Prostate gland (tissue), 2 donors: ENCODE data around the gene ZSCAN32. TPM values are rescaled to one million over a fixed set of nuclear protein-coding genes. Genes with fewer than 3 reads are reported as not detected.

Experiments
- DNase-seq: peaks from one replicate; pipeline ENCODE4 v3.0.0-alpha.2; 2019; ENCODE audit warnings: low spot score
- H3K27ac ChIP-seq, 2 donors: fragments of 200-600 bp; sonication (generic); 2 replicates each; pipeline ENCODE4 v1.5.1; 2017 to 2019
- H3K27me3 ChIP-seq: fragments of 200-600 bp; sonication (generic); replicated peaks from 2 replicates; pipeline ENCODE4 v1.5.1; 2019; ENCODE audit not compliant: insufficient read depth
- H3K36me3 ChIP-seq, 2 donors: fragments of 200-600 bp; sonication (generic); 1 replicate in 1 of 2; 2 replicates in 1 of 2; pipeline versions ENCODE4 v1.5.1 to v1.8.1; 2017 to 2019
- H3K4me1 ChIP-seq: fragments of 200-600 bp; sonication (generic); replicated peaks from 2 replicates; pipeline ENCODE4 v1.5.1; 2019
- H3K4me3 ChIP-seq, 2 donors: fragments of 200-600 bp; sonication (generic); 2 replicates each; pipeline ENCODE4 v1.5.1; 2017 to 2019
- H3K9me3 ChIP-seq: fragments of 200-600 bp; sonication (generic); 2 replicates; pipeline ENCODE4 v1.5.1; 2017
- POLR2A ChIP-seq: fragments of 450-650 bp; IDR thresholded peaks from one replicate; pipeline ENCODE4 v1.6.1; 2016; ENCODE audit warnings: antibody characterized with exemption, mild to moderate bottlenecking
- POLR2AphosphoS5 ChIP-seq: sonication (generic); formaldehyde crosslinking; IDR thresholded peaks from one replicate; pipeline ENCODE4 v1.6.1; 2017; ENCODE audit warnings: antibody characterized with exemption
- WGBS: methylation state at CpG from one replicate; pipeline ENCODE4 v1.1.5; 2018; 5-methylcytosine and 5-hydroxymethylcytosine counted together
- intact Hi-C: fragments of 100-400 bp; cut with DNase I; formaldehyde crosslinking; loops from one replicate; pipeline ENCODE4 v1.14.2; 2022
- total RNA-seq, 2 donors: library from RNA; depleted of rRNA; stranded (reverse); fragments of >200 nt; gene quantifications; one replicate each; pipeline ENCODE4 v1.1.0, GENCODE V29; 2016
- TF ChIP-seq, protein P1 (sequence below), 4 experiments: fragments of 200-600 bp in 2 of 4; fragments of 450-650 bp in 2 of 4; sonication (generic) in 2 of 4; IDR thresholded peaks; 1 replicate in 3 of 4; 2 replicates in 1 of 4; pipeline ENCODE4 v1.5.1; 2016 to 2019; ENCODE audit warnings: antibody characterized with exemption in 4 of 4, mild to moderate bottlenecking in 2 of 4, moderate library complexity in 2 of 4

Gene ZSCAN32
- total RNA-seq, 2 donors from 2014 or later: 15.2 to 17.4 TPM

DNA sequence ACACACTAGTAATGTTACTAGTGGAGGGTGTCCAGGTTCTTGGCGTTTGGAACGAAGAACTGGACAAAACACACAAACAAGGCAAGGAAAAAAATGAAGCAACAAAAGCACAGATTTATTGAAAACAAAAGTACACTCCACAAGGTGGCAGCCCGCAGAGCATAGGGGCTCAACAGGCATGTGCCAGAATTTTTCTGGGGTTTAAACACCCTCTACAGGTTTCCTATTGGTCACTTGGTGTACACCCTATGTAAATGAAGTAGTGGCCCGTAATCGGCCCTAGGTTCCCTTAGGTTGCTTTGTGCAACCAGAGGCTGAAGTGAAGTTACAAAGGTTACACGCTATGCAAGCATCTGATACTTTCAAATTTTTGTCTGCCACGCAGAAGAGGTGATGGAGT is 37.0 kb downstream of the ZSCAN32 start:
- H3K4me1 ChIP-seq: no peaks in the 10 kb centered on the region
- WGBS: 94% methylated on average over 7 of the region's 7 CpGs
- DNase-seq: no peak
- no peaks in the 10 kb centered on the region for H3K27me3 ChIP-seq
- no peak overlapping the region for H3K4me3 ChIP-seq
- H3K9me3 ChIP-seq: no peaks in the 10 kb centered on the region
- intact Hi-C loops: no loop called here
- TF ChIP-seq POLR2A (no peak), POLR2AphosphoS5 (no peak)
- TF ChIP-seq, protein P1, sequence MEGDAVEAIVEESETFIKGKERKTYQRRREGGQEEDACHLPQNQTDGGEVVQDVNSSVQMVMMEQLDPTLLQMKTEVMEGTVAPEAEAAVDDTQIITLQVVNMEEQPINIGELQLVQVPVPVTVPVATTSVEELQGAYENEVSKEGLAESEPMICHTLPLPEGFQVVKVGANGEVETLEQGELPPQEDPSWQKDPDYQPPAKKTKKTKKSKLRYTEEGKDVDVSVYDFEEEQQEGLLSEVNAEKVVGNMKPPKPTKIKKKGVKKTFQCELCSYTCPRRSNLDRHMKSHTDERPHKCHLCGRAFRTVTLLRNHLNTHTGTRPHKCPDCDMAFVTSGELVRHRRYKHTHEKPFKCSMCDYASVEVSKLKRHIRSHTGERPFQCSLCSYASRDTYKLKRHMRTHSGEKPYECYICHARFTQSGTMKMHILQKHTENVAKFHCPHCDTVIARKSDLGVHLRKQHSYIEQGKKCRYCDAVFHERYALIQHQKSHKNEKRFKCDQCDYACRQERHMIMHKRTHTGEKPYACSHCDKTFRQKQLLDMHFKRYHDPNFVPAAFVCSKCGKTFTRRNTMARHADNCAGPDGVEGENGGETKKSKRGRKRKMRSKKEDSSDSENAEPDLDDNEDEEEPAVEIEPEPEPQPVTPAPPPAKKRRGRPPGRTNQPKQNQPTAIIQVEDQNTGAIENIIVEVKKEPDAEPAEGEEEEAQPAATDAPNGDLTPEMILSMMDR (IDR thresholded peaks at IDR 0.05): no peak
- H3K36me3 ChIP-seq: no peaks in the 10 kb centered on the region
- H3K27ac ChIP-seq: no peak overlapping the region

DNA sequence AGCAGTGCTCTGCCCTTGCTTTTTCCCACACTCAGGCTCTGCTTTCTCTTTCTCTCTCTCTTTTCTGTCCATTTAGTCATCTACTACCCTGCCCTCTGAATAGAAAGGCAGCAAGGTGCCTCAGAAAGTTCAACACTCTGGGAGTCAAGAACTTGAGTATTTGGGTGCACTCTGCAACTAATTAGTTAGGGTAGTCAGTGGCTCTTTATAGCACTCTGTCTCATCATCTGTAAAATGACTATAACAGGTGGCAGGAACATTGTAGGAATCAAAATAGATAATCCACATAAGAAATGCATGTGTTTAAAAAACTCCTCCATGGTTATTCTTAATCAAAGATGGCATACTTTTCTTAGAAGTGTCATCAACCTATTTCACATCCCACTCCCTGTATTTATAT is 37.9 kb downstream of the ZSCAN32 start:
- H3K36me3 ChIP-seq: no peaks in the 10 kb centered on the region
- no peak overlapping the region for H3K4me3 ChIP-seq
- no peak overlapping the region for H3K27ac ChIP-seq
- H3K4me1 ChIP-seq: no peaks in the 10 kb centered on the region
- TF ChIP-seq POLR2A: no peak
- no peaks in the 10 kb centered on the region for H3K9me3 ChIP-seq
- DNase-seq: no peak
- intact Hi-C loops: no loop called here
- H3K27me3 ChIP-seq: no peaks in the 10 kb centered on the region

DNA sequence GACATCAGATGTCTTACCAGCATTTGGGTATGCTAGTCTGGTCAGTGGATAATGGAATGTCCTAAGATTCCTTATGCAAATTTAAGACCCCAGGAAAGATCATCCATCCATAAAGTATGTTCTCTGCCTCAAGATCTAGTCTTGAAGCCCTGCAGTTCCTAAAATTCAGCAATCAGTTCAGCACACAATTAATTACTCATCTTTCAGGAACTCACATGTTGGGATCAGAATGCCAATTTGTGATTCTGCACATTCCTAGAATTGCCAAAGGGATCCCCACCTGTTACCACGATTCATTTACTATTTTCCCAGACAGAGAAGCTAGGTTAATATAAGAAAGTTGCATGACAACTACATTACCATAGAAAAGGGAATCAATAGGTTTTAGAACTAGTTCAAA is 41.9 kb downstream of the ZSCAN32 start:
- no peak overlapping the region for H3K27ac ChIP-seq
- H3K27me3 ChIP-seq: no peaks in the 10 kb centered on the region
- H3K36me3 ChIP-seq: no peaks in the 10 kb centered on the region
- TF ChIP-seq POLR2A (no peak), POLR2AphosphoS5 (no peak)
- TF ChIP-seq, protein P1 (IDR thresholded peaks at IDR 0.05): no peak
- WGBS: 0% methylated on average over 1 of the region's 1 CpG
- no peaks in the 10 kb centered on the region for H3K9me3 ChIP-seq
- intact Hi-C loops: no loop called here
- no peak for DNase-seq
- H3K4me1 ChIP-seq: no peaks in the 10 kb centered on the region
- no peak overlapping the region for H3K4me3 ChIP-seq

DNA sequence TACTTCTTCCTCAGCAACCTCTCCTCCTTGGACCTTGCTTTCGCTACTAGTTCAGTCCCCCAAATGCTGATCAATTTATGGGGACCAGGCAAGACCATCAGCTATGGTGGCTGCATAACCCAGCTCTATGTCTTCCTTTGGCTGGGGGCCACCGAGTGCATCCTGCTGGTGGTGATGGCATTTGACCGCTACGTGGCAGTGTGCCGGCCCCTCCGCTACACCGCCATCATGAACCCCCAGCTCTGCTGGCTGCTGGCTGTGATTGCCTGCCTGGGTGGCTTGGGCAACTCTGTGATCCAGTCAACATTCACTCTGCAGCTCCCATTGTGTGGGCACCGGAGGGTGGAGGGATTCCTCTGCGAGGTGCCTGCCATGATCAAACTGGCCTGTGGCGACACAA is 44.7 kb downstream of the ZSCAN32 start:
- no peak for TF ChIP-seq POLR2A
- TF ChIP-seq POLR2AphosphoS5: no peak
- TF ChIP-seq, protein P1 (IDR thresholded peaks at IDR 0.05): no peak
- no peaks in the 10 kb centered on the region for H3K27me3 ChIP-seq
- 71% methylated on average over 10 of the region's 10 CpGs for WGBS
- no peak overlapping the region for H3K27ac ChIP-seq
- no peaks in the 10 kb centered on the region for H3K4me1 ChIP-seq
- no peak for DNase-seq
- no peak overlapping the region for H3K4me3 ChIP-seq
- H3K36me3 ChIP-seq: no peaks in the 10 kb centered on the region
- intact Hi-C loops: no loop called here
- H3K9me3 ChIP-seq: no peaks in the 10 kb centered on the region

DNA sequence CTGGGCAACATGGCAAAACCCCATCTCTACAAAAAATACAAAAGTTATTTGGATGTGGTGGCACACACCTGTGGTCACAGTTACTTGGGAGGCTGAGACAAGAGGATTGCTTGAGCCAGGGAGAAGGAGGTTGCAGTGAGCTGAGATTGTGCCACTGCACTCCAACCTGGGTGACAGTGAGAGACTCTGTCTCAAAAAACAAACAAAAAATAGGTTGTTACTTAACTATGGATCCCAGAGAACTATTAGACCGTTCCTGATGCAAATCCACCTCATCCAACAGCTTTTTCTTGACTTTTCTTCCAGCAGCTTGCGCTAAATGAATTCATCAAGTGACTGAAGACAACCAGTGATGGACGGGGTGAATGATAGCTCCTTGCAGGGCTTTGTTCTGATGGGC is 45.2 kb downstream of the ZSCAN32 start, which contains the start of gene OR2C1:
TSS of gene OR2C1 (plus strand) at position 301 of the 400 bp plus-strand sequence. CDS start at position 353, 52 bp downstream.
- intact Hi-C loops: no loop called here
- Histone ChIP-seq H3K27me3 (no peaks in the 10 kb centered on the region), H3K27ac (no peak within 1 kb of the TSS), H3K4me1 (no peaks in the 10 kb centered on the region), H3K4me3 (no peak within 1 kb of the TSS), H3K9me3 (no peaks in the 10 kb centered on the region), H3K36me3 (no peaks in the 10 kb centered on the region)
- WGBS: 61% methylated on average over 3 of the region's 3 CpGs
- DNase-seq: no peak
- TF ChIP-seq, protein P1 (IDR thresholded peaks at IDR 0.05): no peak
- no peak for TF ChIP-seq POLR2A
- no peak for TF ChIP-seq POLR2AphosphoS5
